ENCODE measurements around the gene CMTM3.

The CMTM3 gene

DNA sequence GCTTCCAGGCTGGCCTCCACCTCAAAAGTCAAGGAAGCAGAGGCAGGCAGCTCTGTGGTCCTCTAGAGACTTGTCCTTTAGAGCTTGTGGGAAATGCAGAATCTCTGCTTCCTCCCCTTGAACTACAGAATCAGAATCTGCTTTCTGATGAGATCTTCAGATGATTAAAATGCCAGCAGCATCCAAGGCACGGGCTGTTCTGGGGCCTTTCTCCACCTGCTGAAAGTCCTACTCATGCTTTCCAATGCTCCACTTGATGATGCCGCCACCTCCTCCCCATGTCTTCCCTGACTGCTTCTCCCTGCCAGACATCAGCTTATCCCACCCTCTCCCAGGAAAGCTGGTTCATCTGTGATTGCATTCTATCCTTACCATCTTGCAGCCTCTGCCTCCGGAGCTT lies 33.3 kb downstream of the CMTM3 start:
- TF ChIP-seq, protein P1, sequence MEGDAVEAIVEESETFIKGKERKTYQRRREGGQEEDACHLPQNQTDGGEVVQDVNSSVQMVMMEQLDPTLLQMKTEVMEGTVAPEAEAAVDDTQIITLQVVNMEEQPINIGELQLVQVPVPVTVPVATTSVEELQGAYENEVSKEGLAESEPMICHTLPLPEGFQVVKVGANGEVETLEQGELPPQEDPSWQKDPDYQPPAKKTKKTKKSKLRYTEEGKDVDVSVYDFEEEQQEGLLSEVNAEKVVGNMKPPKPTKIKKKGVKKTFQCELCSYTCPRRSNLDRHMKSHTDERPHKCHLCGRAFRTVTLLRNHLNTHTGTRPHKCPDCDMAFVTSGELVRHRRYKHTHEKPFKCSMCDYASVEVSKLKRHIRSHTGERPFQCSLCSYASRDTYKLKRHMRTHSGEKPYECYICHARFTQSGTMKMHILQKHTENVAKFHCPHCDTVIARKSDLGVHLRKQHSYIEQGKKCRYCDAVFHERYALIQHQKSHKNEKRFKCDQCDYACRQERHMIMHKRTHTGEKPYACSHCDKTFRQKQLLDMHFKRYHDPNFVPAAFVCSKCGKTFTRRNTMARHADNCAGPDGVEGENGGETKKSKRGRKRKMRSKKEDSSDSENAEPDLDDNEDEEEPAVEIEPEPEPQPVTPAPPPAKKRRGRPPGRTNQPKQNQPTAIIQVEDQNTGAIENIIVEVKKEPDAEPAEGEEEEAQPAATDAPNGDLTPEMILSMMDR (conservative IDR thresholded peaks at IDR 0.05; ENCODE audit: low read depth, low read length), result no peak
- no peak for DNase-seq (ENCODE audit: low read depth)

DNA sequence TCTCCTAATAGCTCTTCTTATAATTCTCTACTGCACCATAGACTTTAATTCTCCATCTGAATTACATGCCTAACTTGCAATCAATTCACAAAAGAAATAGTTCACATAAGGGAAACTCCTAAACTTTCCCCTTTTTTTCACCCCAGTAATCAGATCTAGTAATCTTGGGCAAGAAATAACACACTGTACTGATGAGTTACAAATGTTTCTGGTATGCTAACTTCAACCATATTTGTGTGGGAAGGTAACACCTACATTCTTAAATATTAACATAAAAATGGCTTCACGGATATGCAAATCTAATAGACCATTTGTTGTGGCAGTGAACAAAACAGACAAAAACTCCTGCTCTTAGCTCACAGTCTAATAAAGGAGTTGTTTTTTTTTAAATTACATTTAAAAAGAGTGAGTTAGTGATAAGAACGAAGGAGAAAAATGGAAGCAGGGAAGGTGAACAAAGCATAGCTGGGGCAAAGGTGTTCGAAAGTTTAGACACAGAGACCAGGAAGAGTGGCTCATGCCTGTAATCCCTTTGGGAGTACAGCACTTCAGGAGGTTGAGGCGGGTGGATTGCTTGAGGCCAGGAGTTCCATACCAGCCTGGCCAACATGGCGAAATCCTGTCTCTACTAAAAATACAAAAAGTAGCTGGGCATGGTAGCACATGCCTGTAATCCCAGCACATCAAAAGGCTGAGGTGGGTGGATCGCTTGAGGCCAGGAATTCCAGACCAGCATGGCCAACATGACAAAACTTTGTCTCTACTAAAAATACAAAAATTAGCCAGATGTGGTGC lies 34.8 kb downstream of the CMTM3 start:
- DNase-seq (ENCODE audit: low read depth), result peak; percentile 68
- TF ChIP-seq, protein P1 (conservative IDR thresholded peaks at IDR 0.05; ENCODE audit: low read depth, low read length), result no peak

More for the DNA sequence above, 33.3 kb downstream of the CMTM3 start:
- no peak overlapping the region for H3K4me3 ChIP-seq (ENCODE audit: low read depth, low read length)

DNA sequence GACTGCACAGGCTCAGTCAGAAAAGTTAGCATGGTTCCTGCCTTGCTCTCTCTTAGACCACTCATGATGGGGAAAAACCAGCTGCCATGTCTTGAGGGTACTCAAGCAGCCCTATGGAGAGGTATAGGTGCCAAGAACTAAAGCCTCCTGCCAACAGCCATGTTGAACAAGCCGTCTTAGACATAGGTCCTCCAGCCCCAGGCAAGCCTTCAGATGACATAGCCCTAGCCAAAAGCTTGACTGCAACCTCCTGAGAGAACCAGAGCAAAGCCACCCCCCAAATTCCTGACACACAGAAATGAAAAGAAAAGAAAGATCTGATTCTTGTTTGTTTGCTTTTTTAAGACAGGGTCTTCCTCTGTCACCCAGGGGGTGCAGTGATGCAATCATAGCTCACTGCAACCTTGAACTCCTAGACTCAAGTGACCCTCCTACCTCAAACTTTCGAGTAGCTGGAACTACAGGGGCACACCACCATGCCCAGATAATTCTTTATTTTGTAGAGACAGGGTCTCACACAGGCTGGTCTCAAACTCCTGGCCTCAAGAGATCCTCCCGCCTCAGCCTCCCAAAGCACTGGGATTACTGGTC lies 36.3 kb downstream of the CMTM3 start:
- TF ChIP-seq, protein P1 (conservative IDR thresholded peaks at IDR 0.05; ENCODE audit: low read depth, low read length), result no peak
- DNase-seq (ENCODE audit: low read depth), result no peak
- no peak overlapping the region for H3K4me3 ChIP-seq (ENCODE audit: low read depth, low read length)

More for the DNA sequence above, 34.8 kb downstream of the CMTM3 start:
- no peak overlapping the region for H3K4me3 ChIP-seq (ENCODE audit: low read depth, low read length)

DNA sequence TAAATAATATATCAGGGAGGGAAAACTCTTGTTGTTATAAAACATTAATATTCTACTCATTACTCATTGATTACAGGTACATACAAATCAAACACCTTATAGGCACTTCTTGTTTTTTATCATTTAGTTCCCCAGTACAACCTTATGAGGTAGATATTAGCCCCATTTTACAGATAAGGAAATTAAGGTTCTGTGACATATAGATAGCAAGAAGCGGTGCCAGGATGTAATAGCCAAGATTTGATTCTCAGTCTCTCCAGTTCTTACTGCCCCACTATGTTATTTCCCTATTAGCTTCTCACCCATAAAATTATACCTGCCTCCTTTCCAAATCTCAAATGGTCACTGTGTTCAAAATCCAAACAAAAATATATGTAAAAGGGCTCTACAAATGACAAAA lies 36.9 kb downstream of the CMTM3 start:
- no peak for DNase-seq (ENCODE audit: low read depth)
- H3K4me3 ChIP-seq (ENCODE audit: low read depth, low read length), result no peak overlapping the region
- TF ChIP-seq, protein P1 (conservative IDR thresholded peaks at IDR 0.05; ENCODE audit: low read depth, low read length), result no peak

DNA sequence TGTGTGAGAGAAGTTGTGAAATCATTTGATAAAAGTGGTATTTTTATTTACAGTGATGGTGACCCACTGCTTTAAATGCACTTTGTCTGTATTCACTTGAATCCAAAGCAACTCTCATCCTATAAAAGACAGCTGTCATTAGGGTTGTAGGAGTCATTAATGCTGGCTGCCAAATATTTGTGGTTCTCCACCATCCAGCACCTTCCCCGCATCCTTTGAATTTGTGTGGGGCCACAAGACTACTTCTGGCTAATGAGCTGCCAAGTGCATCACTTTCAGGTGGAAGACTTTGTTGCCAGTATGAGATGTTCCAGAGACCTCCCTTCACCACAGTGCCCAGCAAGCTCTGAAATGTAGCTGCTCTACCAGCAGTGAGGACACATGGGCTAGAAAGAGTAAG lies 43.4 kb downstream of the CMTM3 start:
- no peak overlapping the region for H3K4me3 ChIP-seq (ENCODE audit: low read depth, low read length)
- DNase-seq (ENCODE audit: low read depth), result no peak
- TF ChIP-seq, protein P1 (conservative IDR thresholded peaks at IDR 0.05; ENCODE audit: low read depth, low read length), result no peak

DNA sequence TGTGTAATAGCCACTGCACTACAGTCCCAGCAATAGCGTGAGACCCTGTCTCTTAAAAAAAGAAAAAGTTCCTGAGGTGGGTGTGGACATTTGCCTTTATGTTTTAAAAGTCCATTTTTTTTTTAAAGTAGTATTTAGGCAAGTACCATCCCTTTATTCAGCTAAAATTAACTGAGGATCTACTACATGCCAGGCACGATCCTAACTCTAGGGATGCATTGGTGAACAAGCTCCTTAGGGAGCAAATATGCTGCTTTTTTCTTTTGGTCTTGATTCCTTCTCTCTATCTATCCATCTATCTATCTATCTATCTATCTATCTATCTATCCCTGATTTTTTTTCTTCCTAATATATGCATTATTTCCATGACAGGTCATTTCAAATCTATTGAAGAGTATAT lies 44.7 kb downstream of the CMTM3 start:
- TF ChIP-seq, protein P1 (conservative IDR thresholded peaks at IDR 0.05; ENCODE audit: low read depth, low read length), result no peak
- no peak overlapping the region for H3K4me3 ChIP-seq (ENCODE audit: low read depth, low read length)
- DNase-seq (ENCODE audit: low read depth), result no peak

Data from choroid plexus epithelial cell (primary cell).